DMS 273 (cell line): ENCODE results near the gene RGS7.
"Not testable (repeated sequence)": the region's sequence is repeated elsewhere in the genome, so short reads cannot be mapped to it uniquely, and the experiment has no call there.

Experiments used
- DNase-seq: peaks from one replicate; lab custom pipeline; 2025; ENCODE audit not compliant: unreplicated experiment; lab: John Stamatoyannopoulos, UW

RGS7 gene

DNA sequence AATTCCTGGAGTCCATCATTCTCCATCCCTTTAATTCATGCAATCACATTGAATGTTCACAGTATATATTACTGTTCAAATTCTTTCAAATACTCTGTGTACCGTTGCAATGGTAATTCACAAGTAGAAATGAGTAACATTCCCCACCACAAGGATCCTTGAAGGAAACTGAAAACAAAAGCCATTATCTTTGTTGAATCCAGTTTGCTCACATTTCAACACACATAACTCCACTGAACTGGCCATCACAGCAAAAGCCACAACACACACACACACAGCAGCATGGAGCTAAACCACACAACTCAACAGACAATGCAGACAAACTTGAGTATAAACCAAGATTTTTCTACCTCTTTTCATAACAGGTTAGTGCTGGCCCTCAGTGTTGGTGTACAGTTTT lies 556.7 kb downstream of the RGS7 start:
- DNase-seq: no peak

DNA sequence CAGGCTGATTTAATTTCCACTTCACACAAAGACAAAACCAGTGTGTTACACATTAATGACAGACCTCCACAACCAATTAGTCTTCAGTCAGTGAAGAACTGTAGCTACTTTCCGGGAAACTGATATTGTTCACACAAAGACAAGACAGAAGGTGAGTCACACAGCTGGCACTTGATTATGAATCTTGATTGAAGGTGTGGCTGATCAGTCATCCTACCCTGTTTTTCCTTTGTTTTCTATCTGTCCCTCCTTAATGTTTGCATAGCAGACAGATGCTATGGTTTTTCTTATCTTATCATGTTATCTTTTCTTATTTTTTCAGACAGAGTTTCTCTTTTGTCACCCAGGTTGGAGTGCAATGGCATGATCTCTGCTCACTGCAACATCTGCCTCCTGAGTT lies 560.0 kb downstream of the RGS7 start:
- DNase-seq: no peak

DNA sequence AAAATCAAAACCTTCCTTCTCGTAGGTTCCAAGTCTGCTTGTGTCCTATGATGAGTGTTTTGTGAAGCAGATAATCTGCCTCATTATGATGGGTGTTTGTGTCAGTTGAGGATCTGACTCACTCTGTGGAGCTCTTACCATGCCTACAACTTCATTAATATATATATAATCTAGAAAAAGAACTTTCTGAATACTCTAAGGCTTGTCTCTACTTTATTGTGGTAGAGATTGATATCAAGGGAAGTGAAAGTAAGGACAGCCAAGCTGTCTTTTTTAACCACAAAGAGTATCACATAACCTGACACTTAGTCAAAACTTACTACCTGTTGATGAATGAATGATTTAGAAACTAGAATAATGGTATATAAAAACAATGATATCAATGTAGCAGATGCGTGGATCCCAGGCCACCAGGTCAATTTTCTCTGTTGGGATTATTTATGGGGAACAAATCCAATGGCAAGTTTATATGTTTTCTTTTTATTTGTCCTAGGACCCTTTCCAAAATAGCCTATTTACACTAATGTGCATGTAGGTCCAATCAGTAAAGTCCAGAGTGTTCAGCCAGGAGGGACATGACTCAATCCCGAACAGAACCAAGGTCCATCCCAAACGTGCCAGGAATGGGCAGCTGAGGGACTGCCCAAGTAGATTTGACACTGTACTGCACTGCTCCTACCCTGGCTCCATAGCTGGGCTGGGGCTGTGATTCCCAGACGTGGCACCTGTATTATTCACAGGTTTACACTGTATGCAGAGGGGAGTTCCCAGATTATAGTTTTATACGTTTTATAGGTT lies 562.8 kb downstream of the RGS7 start:
- DNase-seq: no peak

DNA sequence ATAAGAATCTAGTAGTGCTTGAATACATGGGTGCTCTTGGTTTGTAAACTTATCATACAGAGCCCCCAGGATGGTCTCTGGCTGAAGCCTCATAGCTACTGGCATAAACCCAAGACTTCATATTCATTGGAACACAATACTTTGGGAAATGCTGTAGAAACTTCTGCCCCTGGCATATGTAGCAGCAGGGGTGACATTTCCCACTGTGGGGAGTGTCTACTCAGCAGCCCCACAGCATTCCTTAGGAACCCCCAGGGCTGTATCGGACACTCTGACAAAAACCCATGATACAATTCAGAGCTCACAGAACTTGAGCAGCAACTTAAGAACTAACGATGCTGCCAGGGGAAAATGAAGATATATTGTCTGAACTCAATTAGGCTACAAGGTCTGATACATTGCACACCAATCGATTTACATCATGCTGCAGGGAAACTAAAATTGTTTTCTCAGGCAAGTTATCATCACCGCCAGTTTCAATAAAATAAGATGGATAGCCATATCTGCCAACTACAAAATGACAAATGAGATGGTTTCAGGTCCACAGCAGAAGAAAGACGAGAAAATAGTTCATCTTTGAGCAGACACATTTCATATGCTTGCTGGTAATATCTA lies 564.0 kb downstream of the RGS7 start:
- no peak for DNase-seq

GRCh38 chr1:240790856-240791255 lies 566.1 kb downstream of the RGS7 start:
- no peak for DNase-seq

GRCh38 chr1:240786880-240787279 lies 570.1 kb downstream of the RGS7 start:
- DNase-seq: no peak

DNA sequence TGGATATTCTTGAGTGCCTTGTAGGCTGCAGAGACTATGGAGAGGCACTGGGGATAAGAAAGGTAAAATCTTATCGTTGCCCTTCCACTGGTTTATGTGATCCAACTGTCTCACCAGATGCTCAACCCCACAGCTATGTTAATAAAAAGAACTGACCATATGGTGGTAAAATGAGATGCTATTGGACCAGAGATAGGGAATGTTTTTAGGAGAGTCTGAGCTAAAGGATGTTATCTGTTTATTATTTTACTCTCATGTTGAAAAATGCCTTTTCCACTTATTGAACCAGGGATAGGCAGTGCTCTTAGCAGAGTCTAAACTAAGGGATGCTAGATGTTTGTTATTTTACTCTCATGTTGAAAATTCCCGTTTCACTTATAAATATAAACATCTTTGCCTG lies 572.2 kb downstream of the RGS7 start:
- DNase-seq: peak; percentile 78

GRCh38 chr1:240783728-240784137 lies 573.3 kb downstream of the RGS7 start:
- not testable (repeated sequence) for DNase-seq

GRCh38 chr1:240776237-240776636 lies 580.8 kb downstream of the RGS7 start:
- DNase-seq: no peak

DNA sequence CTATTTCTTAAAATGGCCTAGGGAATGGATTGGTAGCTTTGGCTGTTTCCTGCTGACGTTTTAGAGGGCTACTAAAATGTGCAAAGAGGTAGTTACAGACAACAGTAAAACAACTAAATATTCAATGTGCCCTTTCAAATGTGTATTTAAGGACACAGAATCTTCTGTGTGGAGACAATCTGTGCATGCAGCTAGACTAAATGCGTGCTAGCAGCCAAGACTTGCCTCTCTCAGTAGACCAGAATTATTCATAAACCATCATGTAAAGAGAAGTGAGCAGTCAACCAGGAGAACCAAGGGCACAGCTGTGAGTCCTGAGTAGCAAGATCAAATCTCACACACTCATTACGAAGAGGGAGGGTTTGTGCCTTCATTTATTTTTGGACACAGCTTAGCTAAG lies 584.9 kb downstream of the RGS7 start:
- no peak for DNase-seq

DNA sequence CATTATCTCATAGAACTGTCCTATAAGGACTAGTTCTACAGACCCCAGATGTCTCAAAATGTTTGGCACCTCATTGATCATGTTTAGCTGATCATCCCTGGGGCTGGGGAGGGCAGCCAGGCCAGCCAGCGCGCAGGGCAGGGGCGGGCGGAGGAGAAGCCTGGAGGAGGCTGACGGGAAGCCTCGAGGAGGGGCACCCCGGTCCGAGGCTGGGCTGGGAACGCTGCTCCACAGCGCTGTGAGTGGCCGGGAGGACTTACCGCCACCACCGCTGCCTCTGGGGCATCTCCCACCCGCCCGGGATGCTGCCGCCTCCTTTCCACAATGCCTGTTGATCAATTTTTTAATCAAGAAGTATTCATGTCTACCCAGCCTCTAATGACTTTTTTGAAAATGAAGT lies 585.6 kb downstream of the RGS7 start:
- DNase-seq: no peak

- DNase-seq: no peak
These were observed 588.0 kb downstream of the RGS7 start for GRCh38 chr1:240768979-240769378.

DNA sequence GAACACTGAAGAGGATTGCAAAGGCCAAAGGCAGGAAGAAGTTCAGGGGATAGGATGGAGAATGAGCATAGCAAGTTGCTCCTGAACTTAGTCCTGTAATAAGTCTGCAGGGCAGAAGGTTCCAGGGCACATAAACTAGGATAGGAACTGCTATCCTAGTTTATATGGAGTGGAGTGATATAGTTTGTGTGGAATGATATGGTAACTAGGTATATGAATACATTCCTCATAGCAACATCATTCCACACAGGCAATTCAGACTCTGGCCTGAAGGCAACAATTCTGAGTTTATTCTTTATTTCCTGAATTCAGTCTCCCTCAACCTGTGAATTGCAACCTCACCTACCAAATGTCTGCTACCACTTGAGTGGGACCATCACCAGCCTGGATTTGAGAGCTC lies 590.2 kb downstream of the RGS7 start:
- DNase-seq: no peak

GRCh38 chr1:240765732-240766363 lies 591.2 kb downstream of the RGS7 start:
- DNase-seq: no peak

GRCh38 chr1:240763771-240764170 lies 593.2 kb downstream of the RGS7 start:
- no peak for DNase-seq

DNA sequence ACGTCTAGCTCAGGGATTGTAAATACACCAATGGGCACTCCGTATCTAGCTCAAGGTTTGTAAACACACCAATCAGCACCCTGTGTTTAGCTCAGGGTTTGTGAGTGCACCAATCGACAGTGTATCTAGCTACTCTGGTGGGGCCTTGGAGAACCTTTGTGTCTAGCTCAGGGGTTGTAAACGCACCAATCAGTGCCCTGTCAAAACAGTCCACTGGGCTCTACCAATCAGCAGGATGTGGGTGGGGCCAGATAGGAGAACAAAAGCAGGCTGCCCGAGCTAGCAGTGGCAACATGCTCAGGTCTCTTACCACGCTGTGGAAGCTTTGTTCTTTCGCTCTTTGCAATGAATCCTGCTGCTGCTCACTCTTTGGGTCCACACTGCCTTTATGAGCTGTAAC lies 593.9 kb downstream of the RGS7 start:
- DNase-seq: not testable (repeated sequence)

DNA sequence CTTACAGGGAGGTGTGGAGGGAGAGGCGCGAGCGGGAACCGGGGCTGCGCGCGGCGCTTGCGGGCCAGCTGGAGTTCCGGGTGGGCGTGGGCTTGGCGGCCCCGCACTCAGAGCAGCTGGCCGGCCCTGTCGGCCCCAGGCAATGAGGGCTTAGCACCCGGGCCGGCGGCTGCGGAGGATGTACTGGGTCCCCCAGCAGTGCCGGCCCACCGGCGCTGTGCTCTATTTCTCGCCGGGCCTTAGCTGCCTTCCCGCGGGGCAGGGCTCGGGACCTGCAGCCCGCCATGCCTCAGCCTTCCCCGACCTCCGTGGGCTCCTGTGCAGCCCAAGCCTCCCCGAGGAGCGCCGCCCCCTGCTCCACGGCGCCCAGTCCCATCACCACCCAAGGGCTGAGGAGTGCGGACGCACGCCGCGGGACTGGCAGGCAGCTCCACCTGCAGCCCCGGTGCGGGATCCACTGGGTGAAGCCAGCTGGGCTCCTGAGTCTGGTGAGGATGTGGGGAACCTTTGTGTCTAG lies 594.5 kb downstream of the RGS7 start:
- DNase-seq: not testable (repeated sequence)

DNA sequence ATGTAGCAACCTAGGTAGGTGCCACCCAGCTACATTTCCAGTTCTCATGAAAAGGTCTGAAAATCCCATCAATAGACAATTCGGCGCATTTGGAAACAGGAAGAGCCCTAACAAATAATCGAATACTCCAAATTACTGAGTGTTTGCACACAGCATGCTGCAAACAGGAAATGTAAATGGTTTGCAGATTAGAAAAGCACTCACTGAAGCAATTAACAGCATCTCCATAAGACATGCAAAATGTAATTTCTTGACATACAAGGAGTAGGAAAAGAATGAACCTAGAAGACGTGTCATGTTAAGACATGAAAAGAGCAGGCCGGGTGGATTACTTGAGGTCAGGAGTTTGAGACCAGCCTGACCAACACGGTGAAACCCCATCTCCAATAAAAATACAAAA lies 598.2 kb downstream of the RGS7 start:
- not testable (repeated sequence) for DNase-seq

DNA sequence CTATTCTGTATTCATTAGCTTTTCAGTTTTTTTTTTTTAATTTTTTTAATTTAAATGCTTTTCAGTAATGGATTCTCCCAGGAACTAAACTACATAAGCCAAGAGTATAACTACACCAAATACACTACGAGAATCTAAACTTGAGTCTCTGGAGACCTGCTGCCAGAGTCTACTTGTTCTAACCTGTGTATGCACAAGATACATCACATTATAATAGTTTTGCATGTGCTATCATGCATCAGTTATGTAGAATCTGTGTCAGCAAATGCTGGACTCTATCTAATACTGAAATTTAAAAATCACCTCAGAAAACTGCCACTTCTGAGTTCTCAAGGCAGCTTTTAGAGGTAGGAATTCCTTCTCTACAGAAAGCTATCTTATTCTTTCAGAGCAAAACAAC lies 598.7 kb downstream of the RGS7 start:
- no peak for DNase-seq

GRCh38 chr1:240747907-240748306 lies 609.1 kb downstream of the RGS7 start:
- DNase-seq: no peak

DNA sequence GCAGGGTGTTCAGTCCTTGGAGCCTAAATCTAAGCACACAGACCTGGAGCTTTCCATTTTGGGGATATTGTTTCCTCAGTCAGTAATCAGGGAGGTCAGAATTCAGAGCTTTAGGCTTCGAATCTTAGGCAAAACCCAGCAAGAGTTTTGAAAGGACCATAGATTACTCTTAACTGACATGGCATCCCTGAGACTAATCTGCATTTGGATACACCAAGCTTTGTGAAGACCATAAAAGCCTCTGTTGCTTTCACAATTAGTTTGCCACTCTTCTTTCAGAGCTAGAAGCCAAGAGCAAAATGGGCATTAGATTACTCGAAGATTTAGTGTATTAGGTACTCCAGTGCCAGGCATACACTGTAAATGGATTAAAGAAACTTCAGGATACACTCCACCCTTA lies 613.3 kb downstream of the RGS7 start:
- DNase-seq: no peak

DNA sequence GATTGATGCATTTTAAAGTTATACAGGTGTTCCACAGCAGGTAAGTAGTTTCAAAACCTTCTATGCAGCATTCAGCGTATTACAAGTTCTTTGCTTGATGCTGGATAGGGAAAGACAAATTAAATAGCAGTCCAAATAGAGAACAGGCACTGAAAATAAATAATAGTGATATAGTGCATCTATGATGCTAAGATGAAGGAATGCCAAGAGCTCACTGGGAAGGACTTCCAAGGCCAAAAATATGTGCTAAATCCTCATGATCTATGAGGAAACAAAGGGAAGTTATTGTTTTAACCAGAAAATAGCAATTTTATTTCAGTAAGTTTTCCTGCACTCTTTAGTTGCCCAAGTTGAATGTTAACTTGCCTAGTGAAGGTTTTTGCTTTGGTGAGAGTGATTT lies 617.3 kb downstream of the RGS7 start:
- DNase-seq: no peak
